SK-N-SH treated with all-trans-retinoic acid at 6 μM for 48 hours (cell line): Measurements from ENCODE around the gene SNX30.

Experiments used
- ATAC-seq: fragments of 200-7000 bp; cut with Tn5 transposase; 3 replicates; pipeline ENCODE4 v1.9.1; 2020; ENCODE audit warnings: mild to moderate bottlenecking, moderate library complexity
- ARNTL ChIP-seq: fragments of 450-650 bp; formaldehyde crosslinking; IDR thresholded peaks from 2 replicates; pipeline ENCODE4 v1.5.0; 2020; ENCODE audit warnings: low read depth, mild to moderate bottlenecking, moderate library complexity, borderline replicate concordance
- BACH2 ChIP-seq: fragments of 250-450 bp; sonication (Bioruptor Pico); IDR thresholded peaks from 2 replicates; pipeline ENCODE4 v1.9.0; 2021; ENCODE audit warnings: mild to moderate bottlenecking, borderline replicate concordance
- CSDC2 ChIP-seq: fragments of 250-450 bp; sonication (Bioruptor Pico); IDR thresholded peaks from 2 replicates; pipeline ENCODE4 v1.5.0; 2020; ENCODE audit warnings: mild to moderate bottlenecking, moderate library complexity
- ESRRG ChIP-seq: fragments of 250-450 bp; sonication (Bioruptor Pico); IDR thresholded peaks from 2 replicates; pipeline ENCODE4 v1.6.1; 2021; ENCODE audit warnings: mild to moderate bottlenecking
- GLIS3 ChIP-seq: fragments of 250-450 bp; sonication (Bioruptor Pico); IDR thresholded peaks from 2 replicates; pipeline ENCODE4 v1.5.0; 2020; ENCODE audit warnings: mild to moderate bottlenecking, moderate library complexity
- ISL1 ChIP-seq: fragments of 250-450 bp; sonication (Bioruptor Pico); IDR thresholded peaks from 2 replicates; pipeline ENCODE4 v2.1.2; 2022; ENCODE audit warnings: mild to moderate bottlenecking, moderate library complexity
- OSR1 ChIP-seq: fragments of 250-450 bp; sonication (Bioruptor Pico); IDR thresholded peaks from 2 replicates; pipeline ENCODE4 v1.8.0; 2022; ENCODE audit warnings: moderate library complexity, mild to moderate bottlenecking, inconsistent platforms
- PPARA ChIP-seq: fragments of 250-450 bp; sonication (Bioruptor Pico); IDR thresholded peaks from 2 replicates; pipeline ENCODE4 v1.5.0; 2020; ENCODE audit warnings: mild to moderate bottlenecking, borderline replicate concordance
- RARB ChIP-seq: fragments of 250-450 bp; sonication (Bioruptor Pico); IDR thresholded peaks from 2 replicates; pipeline ENCODE4 v1.8.0; 2021; ENCODE audit warnings: mild to moderate bottlenecking, moderate library complexity
- SNAI2 ChIP-seq: fragments of 250-450 bp; sonication (Bioruptor Pico); IDR thresholded peaks from 2 replicates; pipeline ENCODE4 v1.5.0; 2020; ENCODE audit warnings: mild to moderate bottlenecking, moderate library complexity
- TCF4 ChIP-seq: fragments of 250-450 bp; sonication (Bioruptor Pico); IDR thresholded peaks from 2 replicates; pipeline ENCODE4 v1.8.0; 2021; ENCODE audit warnings: mild to moderate bottlenecking, moderate library complexity, borderline replicate concordance
- ZC3H10 ChIP-seq: fragments of 250-450 bp; sonication (Bioruptor Pico); IDR thresholded peaks from 2 replicates; pipeline ENCODE4 v1.5.1; 2021; ENCODE audit warnings: mild to moderate bottlenecking, moderate library complexity
- ZFP3 ChIP-seq: fragments of 250-450 bp; sonication (Bioruptor Pico); IDR thresholded peaks from 2 replicates; pipeline ENCODE4 v1.5.0; 2020; ENCODE audit warnings: mild to moderate bottlenecking, moderate library complexity
- ZFP30 ChIP-seq: fragments of 450-650 bp; formaldehyde crosslinking; IDR thresholded peaks from 2 replicates; pipeline ENCODE4 v1.5.0; 2022; ENCODE audit warnings: mild to moderate bottlenecking, moderate library complexity
- ZNF565 ChIP-seq: fragments of 450-650 bp; formaldehyde crosslinking; conservative IDR thresholded peaks from 2 replicates; pipeline ENCODE4 v1.5.0; 2020; ENCODE audit warnings: low read depth, mild to moderate bottlenecking, moderate library complexity
- ZNF70 ChIP-seq: fragments of 450-650 bp; formaldehyde crosslinking; IDR thresholded peaks from 2 replicates; pipeline ENCODE4 v1.5.0; 2020; ENCODE audit warnings: mild to moderate bottlenecking, moderate library complexity
- ZNF8 ChIP-seq: fragments of 450-650 bp; formaldehyde crosslinking; IDR thresholded peaks from 2 replicates; pipeline ENCODE4 v1.5.0; 2020; ENCODE audit warnings: mild to moderate bottlenecking, moderate library complexity
- TF ChIP-seq, protein P1 (sequence below): fragments of 250-450 bp; sonication (Bioruptor Pico); IDR thresholded peaks from 2 replicates; pipeline ENCODE4 v1.5.1; 2020; ENCODE audit warnings: low read depth, mild to moderate bottlenecking, moderate library complexity
- TF ChIP-seq, protein P2 (sequence below): fragments of 250-450 bp; sonication (Bioruptor Pico); IDR thresholded peaks from 2 replicates; pipeline ENCODE4 v1.8.0; 2021; ENCODE audit warnings: low read depth, mild to moderate bottlenecking, moderate library complexity, borderline replicate concordance
- TF ChIP-seq, protein P3 (sequence below): fragments of 250-450 bp; sonication (Bioruptor Pico); IDR thresholded peaks from 2 replicates; pipeline ENCODE4 v1.5.0; 2020; ENCODE audit warnings: mild to moderate bottlenecking, moderate library complexity
- TF ChIP-seq, protein P4 (sequence below): fragments of 250-450 bp; sonication (Bioruptor Pico); IDR thresholded peaks from 2 replicates; pipeline ENCODE4 v1.8.0; 2020; ENCODE audit warnings: mild to moderate bottlenecking, moderate library complexity, borderline replicate concordance

The SNX30 gene

DNA sequence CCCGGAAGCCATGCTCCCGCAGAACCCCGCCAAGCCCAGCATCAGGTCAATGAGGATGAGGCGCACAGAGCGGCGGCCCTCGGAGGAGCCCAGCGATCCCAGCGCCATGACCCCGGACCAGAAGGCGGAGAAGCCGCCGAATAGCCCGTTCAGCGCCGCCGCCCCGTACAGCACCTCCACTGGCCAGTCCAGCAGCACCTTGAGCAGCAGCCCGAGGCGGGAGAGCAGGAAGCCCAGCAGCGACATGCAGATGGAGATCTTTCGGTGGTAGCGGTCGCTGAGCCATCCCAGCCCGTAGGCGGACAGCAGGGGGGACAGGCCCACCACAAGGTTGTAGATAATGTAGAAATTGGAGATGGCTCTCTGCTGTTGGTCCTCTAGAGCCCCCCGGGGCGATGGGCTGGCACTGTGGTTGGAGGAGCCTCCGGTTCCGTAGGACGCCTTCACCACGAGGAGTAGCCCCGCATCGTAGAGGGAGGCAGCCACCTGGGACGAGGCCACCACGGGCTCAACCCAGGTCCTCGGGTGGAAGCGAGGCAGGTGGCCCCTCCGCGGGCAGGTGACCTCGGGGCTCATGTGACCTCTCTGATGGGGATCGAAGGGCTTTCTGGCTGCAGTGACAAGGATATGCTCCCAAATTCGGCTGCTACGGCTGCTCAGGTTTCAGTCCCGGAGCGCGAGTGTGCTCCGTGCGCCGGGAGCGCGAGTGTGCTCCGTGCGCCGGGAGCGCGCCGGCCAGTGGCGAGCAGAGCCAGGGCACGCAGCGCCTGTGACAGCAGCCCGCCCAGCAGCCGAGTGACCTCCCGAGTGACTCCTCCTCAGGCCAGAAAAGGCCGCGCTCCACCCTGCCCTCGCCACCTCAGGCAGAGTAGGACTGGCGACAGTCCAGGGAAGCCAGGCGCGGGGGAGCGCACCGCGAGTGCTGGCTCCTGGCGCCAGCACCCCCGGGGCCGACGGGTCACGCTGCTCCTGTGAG is 139.8 kb downstream of the SNX30 start, which contains the start of gene SLC46A2:
TSS of gene SLC46A2 (minus strand) at position 771 of the 976 bp plus-strand sequence. CDS start at position 576, 195 bp downstream.
- ATAC-seq = peak; percentile 57
- TF ChIP-seq ESRRG (no peak), ZNF8 (no peak), ARNTL (CRISPR knock-in tag) (no peak), ZFP3 (CRISPR knock-in tag) (no peak), ZNF565 (no peak), OSR1 (no peak), ISL1 (CRISPR knock-in tag) (no peak), SNAI2 (CRISPR knock-in tag) (no peak)
- TF ChIP-seq, protein P1, sequence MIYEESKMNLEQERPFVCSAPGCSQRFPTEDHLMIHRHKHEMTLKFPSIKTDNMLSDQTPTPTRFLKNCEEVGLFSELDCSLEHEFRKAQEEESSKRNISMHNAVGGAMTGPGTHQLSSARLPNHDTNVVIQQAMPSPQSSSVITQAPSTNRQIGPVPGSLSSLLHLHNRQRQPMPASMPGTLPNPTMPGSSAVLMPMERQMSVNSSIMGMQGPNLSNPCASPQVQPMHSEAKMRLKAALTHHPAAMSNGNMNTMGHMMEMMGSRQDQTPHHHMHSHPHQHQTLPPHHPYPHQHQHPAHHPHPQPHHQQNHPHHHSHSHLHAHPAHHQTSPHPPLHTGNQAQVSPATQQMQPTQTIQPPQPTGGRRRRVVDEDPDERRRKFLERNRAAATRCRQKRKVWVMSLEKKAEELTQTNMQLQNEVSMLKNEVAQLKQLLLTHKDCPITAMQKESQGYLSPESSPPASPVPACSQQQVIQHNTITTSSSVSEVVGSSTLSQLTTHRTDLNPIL = no peak
- TF ChIP-seq, all 23 proteins: peak for 0

DNA sequence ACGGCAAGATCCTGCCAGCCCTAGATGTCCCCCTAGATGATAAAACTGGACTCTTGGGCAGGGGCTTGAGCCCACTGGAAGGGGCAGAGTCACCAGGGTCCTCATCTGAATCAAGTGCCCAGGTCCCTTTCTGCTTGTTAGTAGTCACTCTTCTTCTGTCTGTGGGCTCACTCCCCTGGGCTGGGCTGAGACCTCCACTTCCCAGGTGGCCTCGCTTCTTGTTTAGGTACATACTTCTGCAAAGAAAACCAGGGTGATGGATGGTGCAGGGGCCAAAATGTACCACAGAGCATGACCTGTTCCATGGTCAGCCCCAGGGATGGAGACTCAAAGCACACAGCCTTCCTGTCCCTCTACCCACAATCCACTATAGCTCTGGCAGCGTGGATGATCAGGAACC is 141.0 kb downstream of the SNX30 start:
- TF ChIP-seq ZNF565 (no peak), ESRRG (no peak), ZFP30 (CRISPR knock-in tag) (no peak), ZFP3 (CRISPR knock-in tag) (no peak), GLIS3 (CRISPR knock-in tag) (no peak), ZNF70 (no peak), ZC3H10 (CRISPR knock-in tag) (no peak)
- TF ChIP-seq, protein P2, sequence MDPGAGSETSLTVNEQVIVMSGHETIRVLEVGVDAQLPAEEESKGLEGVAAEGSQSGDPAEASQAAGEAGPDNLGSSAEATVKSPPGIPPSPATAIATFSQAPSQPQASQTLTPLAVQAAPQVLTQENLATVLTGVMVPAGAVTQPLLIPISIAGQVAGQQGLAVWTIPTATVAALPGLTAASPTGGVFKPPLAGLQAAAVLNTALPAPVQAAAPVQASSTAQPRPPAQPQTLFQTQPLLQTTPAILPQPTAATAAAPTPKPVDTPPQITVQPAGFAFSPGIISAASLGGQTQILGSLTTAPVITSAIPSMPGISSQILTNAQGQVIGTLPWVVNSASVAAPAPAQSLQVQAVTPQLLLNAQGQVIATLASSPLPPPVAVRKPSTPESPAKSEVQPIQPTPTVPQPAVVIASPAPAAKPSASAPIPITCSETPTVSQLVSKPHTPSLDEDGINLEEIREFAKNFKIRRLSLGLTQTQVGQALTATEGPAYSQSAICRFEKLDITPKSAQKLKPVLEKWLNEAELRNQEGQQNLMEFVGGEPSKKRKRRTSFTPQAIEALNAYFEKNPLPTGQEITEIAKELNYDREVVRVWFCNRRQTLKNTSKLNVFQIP (CRISPR knock-in tag) = no peak
- TF ChIP-seq, protein P3, sequence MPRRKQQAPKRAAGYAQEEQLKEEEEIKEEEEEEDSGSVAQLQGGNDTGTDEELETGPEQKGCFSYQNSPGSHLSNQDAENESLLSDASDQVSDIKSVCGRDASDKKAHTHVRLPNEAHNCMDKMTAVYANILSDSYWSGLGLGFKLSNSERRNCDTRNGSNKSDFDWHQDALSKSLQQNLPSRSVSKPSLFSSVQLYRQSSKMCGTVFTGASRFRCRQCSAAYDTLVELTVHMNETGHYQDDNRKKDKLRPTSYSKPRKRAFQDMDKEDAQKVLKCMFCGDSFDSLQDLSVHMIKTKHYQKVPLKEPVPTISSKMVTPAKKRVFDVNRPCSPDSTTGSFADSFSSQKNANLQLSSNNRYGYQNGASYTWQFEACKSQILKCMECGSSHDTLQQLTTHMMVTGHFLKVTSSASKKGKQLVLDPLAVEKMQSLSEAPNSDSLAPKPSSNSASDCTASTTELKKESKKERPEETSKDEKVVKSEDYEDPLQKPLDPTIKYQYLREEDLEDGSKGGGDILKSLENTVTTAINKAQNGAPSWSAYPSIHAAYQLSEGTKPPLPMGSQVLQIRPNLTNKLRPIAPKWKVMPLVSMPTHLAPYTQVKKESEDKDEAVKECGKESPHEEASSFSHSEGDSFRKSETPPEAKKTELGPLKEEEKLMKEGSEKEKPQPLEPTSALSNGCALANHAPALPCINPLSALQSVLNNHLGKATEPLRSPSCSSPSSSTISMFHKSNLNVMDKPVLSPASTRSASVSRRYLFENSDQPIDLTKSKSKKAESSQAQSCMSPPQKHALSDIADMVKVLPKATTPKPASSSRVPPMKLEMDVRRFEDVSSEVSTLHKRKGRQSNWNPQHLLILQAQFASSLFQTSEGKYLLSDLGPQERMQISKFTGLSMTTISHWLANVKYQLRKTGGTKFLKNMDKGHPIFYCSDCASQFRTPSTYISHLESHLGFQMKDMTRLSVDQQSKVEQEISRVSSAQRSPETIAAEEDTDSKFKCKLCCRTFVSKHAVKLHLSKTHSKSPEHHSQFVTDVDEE = no peak
- no peak for ATAC-seq

DNA sequence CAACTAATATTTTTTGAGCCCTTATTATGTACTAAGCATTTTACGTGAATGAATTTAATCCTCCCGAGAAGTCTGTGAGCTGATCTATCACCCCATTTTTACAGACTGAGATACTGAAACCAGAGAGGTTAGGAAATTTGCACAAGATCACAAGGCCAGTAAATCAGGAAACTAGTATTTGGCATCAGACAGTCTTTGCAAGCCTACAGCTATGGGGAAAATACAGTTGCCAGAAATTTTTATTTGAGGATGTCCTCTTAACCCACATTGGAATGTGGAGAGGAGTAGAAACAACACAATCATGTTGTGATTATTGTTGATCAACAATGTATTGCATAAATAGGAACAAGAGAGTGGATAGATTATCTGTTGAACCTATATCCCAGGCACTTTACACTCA is 142.4 kb downstream of the SNX30 start:
- ATAC-seq = no peak
- TF ChIP-seq BACH2 (CRISPR knock-in tag) (no peak), CSDC2 (no peak), ISL1 (CRISPR knock-in tag) (no peak), TCF4 (CRISPR knock-in tag) (no peak), SNAI2 (CRISPR knock-in tag) (no peak), ZC3H10 (CRISPR knock-in tag) (no peak), PPARA (CRISPR knock-in tag) (no peak), ZNF565 (no peak), GLIS3 (CRISPR knock-in tag) (no peak), ARNTL (CRISPR knock-in tag) (no peak), RARB (CRISPR knock-in tag) (no peak)
- TF ChIP-seq, protein P3 = no peak
- TF ChIP-seq, protein P4, sequence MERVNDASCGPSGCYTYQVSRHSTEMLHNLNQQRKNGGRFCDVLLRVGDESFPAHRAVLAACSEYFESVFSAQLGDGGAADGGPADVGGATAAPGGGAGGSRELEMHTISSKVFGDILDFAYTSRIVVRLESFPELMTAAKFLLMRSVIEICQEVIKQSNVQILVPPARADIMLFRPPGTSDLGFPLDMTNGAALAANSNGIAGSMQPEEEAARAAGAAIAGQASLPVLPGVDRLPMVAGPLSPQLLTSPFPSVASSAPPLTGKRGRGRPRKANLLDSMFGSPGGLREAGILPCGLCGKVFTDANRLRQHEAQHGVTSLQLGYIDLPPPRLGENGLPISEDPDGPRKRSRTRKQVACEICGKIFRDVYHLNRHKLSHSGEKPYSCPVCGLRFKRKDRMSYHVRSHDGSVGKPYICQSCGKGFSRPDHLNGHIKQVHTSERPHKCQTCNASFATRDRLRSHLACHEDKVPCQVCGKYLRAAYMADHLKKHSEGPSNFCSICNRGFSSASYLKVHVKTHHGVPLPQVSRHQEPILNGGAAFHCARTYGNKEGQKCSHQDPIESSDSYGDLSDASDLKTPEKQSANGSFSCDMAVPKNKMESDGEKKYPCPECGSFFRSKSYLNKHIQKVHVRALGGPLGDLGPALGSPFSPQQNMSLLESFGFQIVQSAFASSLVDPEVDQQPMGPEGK (CRISPR knock-in tag) = no peak
